NCI-H526 (cell line): ENCODE results near the gene TMA7B.

Experiments
- DNase-seq, 2 experiments: peaks; one replicate each; lab custom pipeline; 2025; lab: John Stamatoyannopoulos, UW

The TMA7B gene

GRCh38 chr22:40001800-40002577 lies 41.8 kb downstream of the TMA7B start:
- DNase-seq: no peak

- DNase-seq: no peak
Observed at GRCh38 chr22:40002935-40003715, 42.9 kb downstream of the TMA7B start.

DNA sequence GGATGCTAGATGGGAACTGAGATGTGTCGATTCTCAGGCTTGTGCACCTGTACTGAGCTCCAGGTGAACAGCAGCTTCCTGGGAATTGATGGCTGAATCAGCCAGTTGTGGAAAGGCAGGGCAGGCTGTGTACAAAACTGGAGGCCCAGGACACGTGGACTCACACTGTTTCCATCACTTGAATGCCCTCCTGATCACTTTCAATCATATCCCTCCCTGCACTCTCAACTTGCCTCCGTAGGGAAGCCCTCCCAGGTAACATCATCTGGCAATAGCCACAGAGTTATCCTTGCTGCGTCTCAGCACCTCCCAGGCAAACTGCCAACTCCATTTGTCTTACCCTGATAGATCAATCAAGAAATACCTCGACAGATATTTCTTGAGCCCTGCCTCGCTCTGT lies 44.6 kb downstream of the TMA7B start:
- DNase-seq: no peak

- no peak for DNase-seq
Observed at GRCh38 chr22:40006641-40007040, 46.4 kb downstream of the TMA7B start.

DNA sequence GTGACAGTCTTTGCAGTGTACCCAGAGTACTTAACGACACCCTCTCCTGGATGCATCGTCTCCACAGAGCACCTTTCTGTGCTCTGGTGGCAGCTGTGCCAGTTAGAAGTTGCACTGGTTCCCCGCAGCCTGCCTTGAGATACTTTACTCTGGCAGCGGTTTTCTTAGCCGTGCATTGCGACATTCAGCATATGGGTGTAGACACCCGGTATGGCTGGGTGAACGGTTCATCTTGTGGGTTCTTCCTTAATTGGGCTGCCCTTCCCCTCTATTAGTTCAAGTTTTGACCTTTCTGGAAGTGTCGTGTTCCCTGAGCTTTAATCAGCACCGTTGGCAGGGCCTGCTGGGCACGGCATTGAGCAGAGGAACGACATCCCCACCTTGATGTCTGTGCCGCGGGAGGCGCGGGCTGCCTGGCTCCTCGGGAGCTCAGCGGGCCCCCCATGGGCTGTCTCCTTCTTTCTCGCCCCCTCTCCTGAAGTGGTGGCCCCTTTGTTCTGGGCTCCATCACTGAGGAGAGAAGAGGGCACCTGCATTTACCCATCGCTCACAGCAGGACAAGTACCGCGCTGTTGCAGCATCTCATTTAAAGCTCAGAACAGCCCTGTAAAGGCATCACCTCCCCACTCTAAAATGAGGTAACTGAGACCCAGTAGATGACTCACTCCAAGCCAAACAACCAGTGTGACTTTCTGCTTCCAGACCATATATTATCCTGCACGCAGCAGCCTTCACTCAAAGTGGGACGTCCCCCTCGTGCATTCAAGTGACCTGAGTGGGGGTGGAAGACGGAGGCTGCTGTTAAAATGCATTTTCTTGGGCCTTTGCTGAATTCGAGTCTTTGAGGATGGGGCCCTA lies 47.9 kb downstream of the TMA7B start:
- no peak for DNase-seq

DNA sequence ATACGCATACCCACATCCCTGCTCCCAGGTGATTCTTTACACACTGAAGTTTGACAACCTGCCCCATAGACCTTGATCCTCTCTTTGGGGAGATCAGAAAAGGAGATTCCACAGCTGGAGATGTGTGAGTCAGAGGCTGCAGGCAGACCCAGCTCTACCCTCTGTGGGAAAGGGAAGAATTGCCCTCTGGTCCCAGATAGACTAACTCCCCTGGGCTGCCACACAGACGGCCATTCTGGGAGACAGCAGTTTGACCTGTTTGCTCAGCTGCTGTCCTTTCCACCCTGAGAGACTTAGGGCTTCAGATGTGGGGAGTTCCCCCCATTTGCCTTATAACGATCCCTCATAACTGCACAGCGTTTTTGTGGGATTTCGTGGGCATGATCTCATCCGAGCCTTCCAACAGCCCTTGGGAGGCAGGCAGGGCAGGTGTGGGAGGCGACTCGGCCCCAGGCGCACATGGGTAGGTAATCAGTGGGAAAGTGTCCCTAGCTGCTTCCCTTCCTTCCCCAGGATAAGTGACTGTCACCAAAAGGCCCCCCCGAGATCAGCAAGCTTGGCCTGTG lies 48.6 kb downstream of the TMA7B start:
- DNase-seq: no peak

DNA sequence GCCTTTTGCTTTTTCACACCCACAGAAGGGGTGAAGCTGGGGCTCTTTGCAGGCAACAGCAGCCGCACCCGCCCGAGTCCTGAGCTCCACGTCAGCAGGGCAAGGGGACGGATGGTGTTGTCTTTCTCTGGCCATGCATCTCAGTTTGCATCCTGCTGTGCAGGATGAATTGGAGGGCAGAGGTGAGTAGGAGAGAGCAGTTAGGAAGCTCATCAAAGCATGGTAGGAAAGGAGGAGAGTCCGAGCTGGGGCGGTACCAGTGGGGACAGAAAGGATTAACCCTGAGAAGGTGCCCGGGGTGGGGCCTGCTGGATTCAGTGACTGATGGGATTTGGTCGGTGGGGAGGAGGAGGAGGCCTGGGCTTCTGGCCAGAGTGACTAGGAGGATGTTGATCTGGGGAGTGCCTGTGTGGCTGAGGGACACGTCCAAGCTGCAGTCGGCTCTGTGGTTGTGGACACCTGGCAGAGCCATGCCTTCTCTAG lies 49.1 kb downstream of the TMA7B start:
- no peak for DNase-seq

- no peak for DNase-seq
Observed at GRCh38 chr22:40009951-40010671, 49.9 kb downstream of the TMA7B start.

GRCh38 chr22:40010746-40011145 lies 50.5 kb downstream of the TMA7B start:
- no peak for DNase-seq
